ENCODE measurements around the gene KIF11. TPM values are rescaled to one million over a fixed set of nuclear protein-coding genes. Genes with fewer than 3 reads are reported as not detected.

Gene KIF11
- total RNA-seq, 1 donor = 4.0 TPM

- TF ChIP-seq CTCF (IDR thresholded peaks at IDR 0.05; ENCODE audit: extremely low read depth, low read depth, low read length) = no peak
- Histone ChIP-seq H3K4me2 (ENCODE audit: insufficient read depth, low read length) (peak within 1 kb of the TSS; percentile 85), H3K36me3 (ENCODE audit: insufficient read depth, low read length) (no peaks in the 10 kb centered on the region), H4K20me1 (ENCODE audit: insufficient read depth, low read length) (no peaks in the 10 kb centered on the region), H3K9me3 (ENCODE audit: low read depth, low read length) (peaks cover 2% of the 10 kb centered on the region), H3K79me2 (ENCODE audit: insufficient read depth, low read length) (no peaks in the 10 kb centered on the region), H3K4me1 (ENCODE audit: insufficient read depth, low read length) (no peaks in the 10 kb centered on the region), H3K27me3 (ENCODE audit: insufficient read depth, low read length) (no peaks in the 10 kb centered on the region), H3K4me3 (ENCODE audit: insufficient read depth, low read length) (peak within 1 kb of the TSS; percentile 83), H3K27ac (ENCODE audit: low read depth, low read length) (no peak within 1 kb of the TSS), H2AFZ (ENCODE audit: low read length) (peak within 1 kb of the TSS; percentile 91)
- peak; percentile 98 for DNase-seq (ENCODE audit: insufficient read length, low spot score, missing footprints)
Observed at GRCh38 chr10:92689663-92690210, 96.8 kb downstream of the KIF11 start, which contains the start of gene HHEX. TSS of gene HHEX (plus strand) at chr10:92689955. CDS start at chr10:92689987, 32 bp downstream.

DNA sequence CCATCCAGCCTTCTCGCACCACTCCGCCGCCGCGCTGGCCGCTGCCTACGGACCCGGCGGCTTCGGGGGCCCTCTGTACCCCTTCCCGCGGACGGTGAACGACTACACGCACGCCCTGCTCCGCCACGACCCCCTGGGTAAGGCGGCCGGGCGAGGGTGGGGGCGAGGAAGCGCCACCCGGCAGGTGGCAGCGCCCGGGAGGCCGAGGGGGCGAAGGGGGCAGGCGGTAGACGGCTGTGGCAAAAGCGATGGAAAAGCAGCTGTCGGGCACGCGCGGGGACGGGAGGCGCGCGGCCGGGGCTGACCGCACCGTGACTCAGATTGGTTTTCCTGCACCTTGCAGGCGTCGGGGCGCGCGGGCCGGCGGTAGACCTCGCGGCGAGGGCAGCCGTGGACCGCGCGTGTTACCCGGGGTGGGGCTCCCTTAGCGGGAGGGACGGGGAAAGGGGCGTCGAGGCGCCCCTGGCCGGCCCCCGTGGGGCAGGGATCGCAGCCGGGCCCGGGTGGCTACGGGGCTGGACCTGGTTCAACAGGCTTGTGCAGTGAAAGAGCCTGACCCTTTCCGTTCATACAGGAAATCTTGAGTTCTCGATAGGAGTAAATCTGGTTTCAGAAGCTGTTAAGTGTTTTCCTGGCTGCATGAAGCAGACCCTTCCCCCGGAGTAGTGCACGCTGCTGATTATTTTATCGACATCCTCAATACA, 97.4 kb downstream of the KIF11 start:
- peak; percentile 96 for DNase-seq (ENCODE audit: insufficient read length, low spot score, missing footprints)

DNA sequence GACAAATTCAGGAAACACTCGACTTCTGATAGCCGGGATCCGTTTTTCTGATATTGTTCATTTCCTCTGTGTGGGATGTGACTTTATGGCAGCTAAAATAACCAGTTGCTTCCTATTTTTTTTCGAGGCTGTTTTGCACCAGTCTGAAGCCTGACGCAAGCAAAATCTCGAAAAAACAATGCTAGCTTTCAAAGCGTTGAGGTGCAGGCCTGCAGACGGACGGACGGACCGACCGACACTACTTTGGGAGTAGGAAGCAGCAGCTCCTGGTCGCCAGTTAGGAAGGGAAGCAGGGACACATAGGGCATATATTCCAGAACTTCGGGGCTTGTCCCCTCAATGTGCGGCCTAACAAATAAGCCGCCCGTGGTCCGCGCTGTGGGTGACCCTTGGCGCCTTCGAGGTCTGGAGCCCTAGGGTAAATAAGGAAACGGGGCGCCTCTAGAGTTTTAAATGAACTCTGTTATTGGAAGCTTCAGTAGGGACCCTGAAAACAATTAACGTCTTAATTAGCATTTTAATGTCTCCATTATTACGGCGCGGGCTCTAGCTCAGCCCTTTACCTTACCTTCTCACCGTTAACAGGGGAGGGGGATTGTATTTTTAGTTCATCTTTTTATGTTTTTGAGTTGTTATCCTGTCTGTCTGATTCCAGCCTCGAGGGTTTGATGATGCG, 98.1 kb downstream of the KIF11 start:
- H3K27ac ChIP-seq (ENCODE audit: low read depth, low read length) = no peak overlapping the region
- H3K27me3 ChIP-seq (ENCODE audit: insufficient read depth, low read length) = no peaks in the 10 kb centered on the region
- peak overlapping the region; percentile 71 for H3K4me2 ChIP-seq (ENCODE audit: insufficient read depth, low read length)
- H3K9me3 ChIP-seq (ENCODE audit: low read depth, low read length) = no peaks in the 10 kb centered on the region
- no peak for TF ChIP-seq CTCF (IDR thresholded peaks at IDR 0.05; ENCODE audit: extremely low read depth, low read depth, low read length)
- H3K4me3 ChIP-seq (ENCODE audit: insufficient read depth, low read length) = peak overlapping the region; percentile 83
- no peaks in the 10 kb centered on the region for H3K4me1 ChIP-seq (ENCODE audit: insufficient read depth, low read length)
- no peak overlapping the region for H2AFZ ChIP-seq (ENCODE audit: low read length)
- H3K36me3 ChIP-seq (ENCODE audit: insufficient read depth, low read length) = no peaks in the 10 kb centered on the region
- H4K20me1 ChIP-seq (ENCODE audit: insufficient read depth, low read length) = no peaks in the 10 kb centered on the region
- H3K79me2 ChIP-seq (ENCODE audit: insufficient read depth, low read length) = no peaks in the 10 kb centered on the region
- peak; percentile 2 for DNase-seq (ENCODE audit: insufficient read length, low spot score, missing footprints)

More for the DNA sequence above, 97.4 kb downstream of the KIF11 start:
- H3K79me2 ChIP-seq (ENCODE audit: insufficient read depth, low read length) = no peaks in the 10 kb centered on the region
- peak overlapping the region; percentile 83 for H3K4me3 ChIP-seq (ENCODE audit: insufficient read depth, low read length)
- no peaks in the 10 kb centered on the region for H3K36me3 ChIP-seq (ENCODE audit: insufficient read depth, low read length)
- H3K9me3 ChIP-seq (ENCODE audit: low read depth, low read length) = peaks cover under 1% of the 10 kb centered on the region
- no peaks in the 10 kb centered on the region for H3K27me3 ChIP-seq (ENCODE audit: insufficient read depth, low read length)
- TF ChIP-seq CTCF (IDR thresholded peaks at IDR 0.05; ENCODE audit: extremely low read depth, low read depth, low read length) = no peak
- no peak overlapping the region for H3K27ac ChIP-seq (ENCODE audit: low read depth, low read length)
- no peaks in the 10 kb centered on the region for H3K4me1 ChIP-seq (ENCODE audit: insufficient read depth, low read length)
- peak overlapping the region; percentile 71 for H3K4me2 ChIP-seq (ENCODE audit: insufficient read depth, low read length)
- no peaks in the 10 kb centered on the region for H4K20me1 ChIP-seq (ENCODE audit: insufficient read depth, low read length)
- peak overlapping the region; percentile 89 for H2AFZ ChIP-seq (ENCODE audit: low read length)

- H3K4me2 ChIP-seq (ENCODE audit: insufficient read depth, low read length) = no peak overlapping the region
- H3K27ac ChIP-seq (ENCODE audit: low read depth, low read length) = no peak overlapping the region
- no peaks in the 10 kb centered on the region for H3K27me3 ChIP-seq (ENCODE audit: insufficient read depth, low read length)
Observed at GRCh38 chr10:92691591-92692079, 98.7 kb downstream of the KIF11 start.

More at GRCh38 chr10:92691591-92692079, 98.7 kb downstream of the KIF11 start:
- Histone ChIP-seq H3K9me3 (ENCODE audit: low read depth, low read length) (no peaks in the 10 kb centered on the region), H3K36me3 (ENCODE audit: insufficient read depth, low read length) (no peaks in the 10 kb centered on the region), H4K20me1 (ENCODE audit: insufficient read depth, low read length) (no peaks in the 10 kb centered on the region), H3K4me1 (ENCODE audit: insufficient read depth, low read length) (no peaks in the 10 kb centered on the region), H3K4me3 (ENCODE audit: insufficient read depth, low read length) (no peak overlapping the region), H2AFZ (ENCODE audit: low read length) (no peak overlapping the region), H3K79me2 (ENCODE audit: insufficient read depth, low read length) (no peaks in the 10 kb centered on the region)
- no peak for TF ChIP-seq CTCF (IDR thresholded peaks at IDR 0.05; ENCODE audit: extremely low read depth, low read depth, low read length)
- DNase-seq (ENCODE audit: insufficient read length, low spot score, missing footprints) = peak; percentile 68

Measured in osteoblast (primary cell).